ENCODE measurements around the gene APOO. TPM values are rescaled to one million over a fixed set of nuclear protein-coding genes. Genes with fewer than 3 reads are reported as not detected.

APOO gene
- total RNA-seq, 4 donors from 2014 or later = 2.7 to 31.7 (median 13.9) TPM

GRCh38 chrX:23828881-23829280, 78.9 kb downstream of the APOO start:
- TF ChIP-seq CTCF (IDR thresholded peaks at IDR 0.05) = no peak
- no peak for TF ChIP-seq POLR2A (IDR thresholded peaks at IDR 0.05)
- WGBS, 2 donors = 90 to 93% methylated on average over 5 of the region's 5 CpGs
- intact Hi-C loops (cut with DNase I; ENCODE audit: low total_unique reads) = no loop called here

GRCh38 chrX:23826653-23827052, 81.1 kb downstream of the APOO start:
- no peak overlapping the region for H3K4me3 ChIP-seq (ENCODE audit: low read depth, poor library complexity, severe bottlenecking)
- DNase-seq (ENCODE audit: low spot score in 2 of 2) = no peak
- no peak for TF ChIP-seq POLR2A (IDR thresholded peaks at IDR 0.05)
- no peak for TF ChIP-seq CTCF (IDR thresholded peaks at IDR 0.05)
- intact Hi-C loops (cut with DNase I; ENCODE audit: low total_unique reads) = no loop called here

More at GRCh38 chrX:23828881-23829280, 78.9 kb downstream of the APOO start:
- no peak overlapping the region for H3K4me3 ChIP-seq (ENCODE audit: low read depth, poor library complexity, severe bottlenecking)
- no peak for DNase-seq (ENCODE audit: low spot score in 2 of 2)

GRCh38 chrX:23826216-23826615, 81.5 kb downstream of the APOO start:
- 74 to 82% methylated on average over 3 of the region's 3 CpGs for WGBS, 2 donors
- TF ChIP-seq POLR2A (IDR thresholded peaks at IDR 0.05) (no peak), CTCF (IDR thresholded peaks at IDR 0.05) (no peak)
- intact Hi-C loops (cut with DNase I; ENCODE audit: low total_unique reads) = no loop called here

GRCh38 chrX:23825675-23826074, 82.1 kb downstream of the APOO start:
- TF ChIP-seq CTCF (IDR thresholded peaks at IDR 0.05) (no peak), POLR2A (IDR thresholded peaks at IDR 0.05) (no peak)
- DNase-seq (ENCODE audit: low spot score in 2 of 2) = no peak
- intact Hi-C loops (cut with DNase I; ENCODE audit: low total_unique reads) = no loop called here
- H3K4me3 ChIP-seq (ENCODE audit: low read depth, poor library complexity, severe bottlenecking) = no peak overlapping the region

More at GRCh38 chrX:23826216-23826615, 81.5 kb downstream of the APOO start:
- DNase-seq (ENCODE audit: low spot score in 2 of 2) = no peak
- no peak overlapping the region for H3K4me3 ChIP-seq (ENCODE audit: low read depth, poor library complexity, severe bottlenecking)

- TF ChIP-seq POLR2A (IDR thresholded peaks at IDR 0.05) (no peak), CTCF (IDR thresholded peaks at IDR 0.05) (no peak)
- WGBS, 2 donors = 65 to 76% methylated on average over 6 of the region's 6 CpGs
- no peak overlapping the region for H3K4me3 ChIP-seq (ENCODE audit: low read depth, poor library complexity, severe bottlenecking)
- intact Hi-C loops (cut with DNase I; ENCODE audit: low total_unique reads) = no loop called here
- no peak for DNase-seq (ENCODE audit: low spot score in 2 of 2)
These were observed 84.9 kb downstream of the APOO start for GRCh38 chrX:23822841-23823240.

- TF ChIP-seq CTCF (IDR thresholded peaks at IDR 0.05) (no peak), POLR2A (IDR thresholded peaks at IDR 0.05) (no peak)
- DNase-seq (ENCODE audit: low spot score in 2 of 2) = no peak
- no peak overlapping the region for H3K4me3 ChIP-seq (ENCODE audit: low read depth, poor library complexity, severe bottlenecking)
- WGBS, 2 donors = 38 to 63% methylated on average over 3 of the region's 3 CpGs
- intact Hi-C loops (cut with DNase I; ENCODE audit: low total_unique reads) = no loop called here
These were observed 85.3 kb downstream of the APOO start for GRCh38 chrX:23822397-23822796.
